Measurements from ENCODE around the gene MLLT6.

Gene MLLT6

GRCh38 chr17:38676706-38677504, 28.2 kb upstream of the MLLT6 start:
- DNase-seq = peak; percentile 90

GRCh38 chr17:38677819-38678218, 27.3 kb upstream of the MLLT6 start:
- DNase-seq = no peak

- DNase-seq = no peak
These were observed 24.0 kb upstream of the MLLT6 start for GRCh38 chr17:38681096-38681495.

GRCh38 chr17:38685491-38685890, 19.6 kb upstream of the MLLT6 start:
- DNase-seq = no peak

- no peak for DNase-seq
These were observed 17.8 kb upstream of the MLLT6 start for GRCh38 chr17:38687286-38687685.

GRCh38 chr17:38690386-38690785, 14.7 kb upstream of the MLLT6 start:
- no peak for DNase-seq

- no peak for DNase-seq
These were observed 13.9 kb upstream of the MLLT6 start for GRCh38 chr17:38691154-38691553.

- DNase-seq = no peak
These were observed 11.3 kb upstream of the MLLT6 start for GRCh38 chr17:38693700-38694329.

- DNase-seq = no peak
These were observed 7.8 kb upstream of the MLLT6 start for GRCh38 chr17:38697061-38697820.

GRCh38 chr17:38698760-38699159, 6.3 kb upstream of the MLLT6 start:
- no peak for DNase-seq

- DNase-seq = peak; percentile 90
These were observed 3.4 kb upstream of the MLLT6 start for GRCh38 chr17:38701504-38702165.

- DNase-seq = peak; percentile 86
These were observed 2.7 kb upstream of the MLLT6 start for GRCh38 chr17:38702166-38702915.

- peak; percentile 62 for DNase-seq
These were observed 1.9 kb upstream of the MLLT6 start for GRCh38 chr17:38702916-38703741.

- DNase-seq = peak; percentile 97
These were observed 1.1 kb upstream of the MLLT6 start for GRCh38 chr17:38703742-38704605.

GRCh38 chr17:38705523-38705802, 390 bp downstream of the MLLT6 start:
- DNase-seq = no peak

GRCh38 chr17:38705803-38706504, 881 bp downstream of the MLLT6 start:
- DNase-seq = peak; percentile 62

GRCh38 chr17:38706505-38707216, 1.6 kb downstream of the MLLT6 start:
- peak; percentile 62 for DNase-seq

- DNase-seq = no peak
These were observed 2.7 kb downstream of the MLLT6 start for GRCh38 chr17:38707678-38708351.

All from stimulated activated CD4-positive, alpha-beta T cell treated with anti-CD3 and anti-CD28 coated beads, Interleukin-15, amount 100 ng/mL, for 24 hours (primary cell).